ENCODE measurements around the gene LHB. TPM values are rescaled to one million over a fixed set of nuclear protein-coding genes. Genes with fewer than 3 reads are reported as not detected.

LHB gene
- total RNA-seq, 2 donors from 2014 or later = not detected

- intact Hi-C loops (cut with DNase I) = loop anchor here in 1 of 2 donors (5.0 kb wide), 1 partner anchor 347 kb away; no protein-coding TSS in a partner anchor
- no peak for DNase-seq (ENCODE audit: low spot score)
Observed at GRCh38 chr19:48989701-48990291, 27.1 kb downstream of the LHB start.

GRCh38 chr19:48988860-48989259 lies 28.0 kb downstream of the LHB start:
- DNase-seq (ENCODE audit: low spot score) = no peak
- intact Hi-C loops (cut with DNase I) = loop anchor here in 1 of 2 donors (5.0 kb wide), 1 partner anchor 347 kb away; no protein-coding TSS in a partner anchor

GRCh38 chr19:48988286-48988685 lies 28.6 kb downstream of the LHB start:
- intact Hi-C loops (cut with DNase I) = loop anchor here in 1 of 2 donors (5.0 kb wide), 1 partner anchor 346 kb away; no protein-coding TSS in a partner anchor
- DNase-seq (ENCODE audit: low spot score) = no peak

- intact Hi-C loops (cut with DNase I) = loop anchor here in 1 of 2 donors (5.0 kb wide), 1 partner anchor 345 kb away; no protein-coding TSS in a partner anchor
- DNase-seq (ENCODE audit: low spot score) = no peak
Observed at GRCh38 chr19:48987323-48987722, 29.6 kb downstream of the LHB start.

- DNase-seq (ENCODE audit: low spot score) = no peak
- intact Hi-C loops (cut with DNase I) = loop anchor here in 1 of 2 donors (5.0 kb wide), 1 partner anchor 344 kb away; no protein-coding TSS in a partner anchor
Observed at GRCh38 chr19:48986211-48986610, 30.7 kb downstream of the LHB start.

GRCh38 chr19:48985711-48986110 lies 31.2 kb downstream of the LHB start:
- DNase-seq (ENCODE audit: low spot score) = no peak
- intact Hi-C loops (cut with DNase I) = loop anchor here in 1 of 2 donors (5.0 kb wide), 1 partner anchor 343 kb away; no protein-coding TSS in a partner anchor

GRCh38 chr19:48982280-48982679 lies 34.6 kb downstream of the LHB start:
- intact Hi-C loops (cut with DNase I) = no loop called here

GRCh38 chr19:48977061-48977460 lies 39.8 kb downstream of the LHB start:
- intact Hi-C loops (cut with DNase I) = no loop called here
- DNase-seq (ENCODE audit: low spot score) = no peak

More at GRCh38 chr19:48982280-48982679, 34.6 kb downstream of the LHB start:
- no peak for DNase-seq (ENCODE audit: low spot score)

GRCh38 chr19:48975947-48976847 lies 40.7 kb downstream of the LHB start:
- intact Hi-C loops (cut with DNase I) = no loop called here
- DNase-seq (ENCODE audit: low spot score) = no peak

- peak; percentile 95 for DNase-seq (ENCODE audit: low spot score)
- intact Hi-C loops (cut with DNase I) = loop anchor here in 1 of 2 donors (5.0 kb wide), 1 partner anchor 179 kb away; no protein-coding TSS in a partner anchor
Observed at GRCh38 chr19:48970923-48971395, 45.9 kb downstream of the LHB start.

- no peak for DNase-seq (ENCODE audit: low spot score)
- intact Hi-C loops (cut with DNase I) = loop anchor here in 1 of 2 donors (5.0 kb wide), 1 partner anchor 178 kb away; no protein-coding TSS in a partner anchor
Observed at GRCh38 chr19:48970139-48970766, 46.6 kb downstream of the LHB start.

- no peak for DNase-seq (ENCODE audit: low spot score)
- intact Hi-C loops (cut with DNase I) = loop anchor here (5.0 to 10.0 kb wide), 4 partner anchors 75 to 177 kb away; partner anchors contain the start of genes PPP1R15A (in 1 of the 2) and TULP2 (in 1 of the 2)
Observed at GRCh38 chr19:48969276-48970138, 47.4 kb downstream of the LHB start.

GRCh38 chr19:48968813-48969218 lies 48.1 kb downstream of the LHB start:
- DNase-seq (ENCODE audit: low spot score) = no peak
- intact Hi-C loops (cut with DNase I) = loop anchor here (5.0 to 10.0 kb wide), 3 partner anchors 74 to 174 kb away; partner anchors contain the start of genes PPP1R15A (in 1 of the 2) and TULP2 (in 1 of the 2)

- no peak for DNase-seq (ENCODE audit: low spot score)
- intact Hi-C loops (cut with DNase I) = loop anchor here (5.0 to 10.0 kb wide), 3 partner anchors 73 to 173 kb away; partner anchors contain the start of genes PPP1R15A (in 1 of the 2) and TULP2 (in 1 of the 2)
Observed at GRCh38 chr19:48968179-48968661, 48.7 kb downstream of the LHB start.

- DNase-seq (ENCODE audit: low spot score) = no peak
- intact Hi-C loops (cut with DNase I) = loop anchor here (5.0 to 10.0 kb wide), 3 partner anchors 73 to 173 kb away; partner anchors contain the start of genes PPP1R15A (in 1 of the 2) and TULP2 (in 1 of the 2)
Observed at GRCh38 chr19:48967346-48968178, 49.3 kb downstream of the LHB start.

GRCh38 chr19:48966541-48967345 lies 50.1 kb downstream of the LHB start:
- intact Hi-C loops (cut with DNase I) = loop anchor here (5.0 to 10.0 kb wide), 3 partner anchors 72 to 172 kb away; partner anchors contain the start of genes PPP1R15A (in 1 of the 2) and TULP2 (in 1 of the 2)
- no peak for DNase-seq (ENCODE audit: low spot score)
